Measurements from ENCODE around the gene UAP1L1.
"Not testable (repeated sequence)": the region's sequence is repeated elsewhere in the genome, so short reads cannot be mapped to it uniquely, and the experiment has no call there.

DNA sequence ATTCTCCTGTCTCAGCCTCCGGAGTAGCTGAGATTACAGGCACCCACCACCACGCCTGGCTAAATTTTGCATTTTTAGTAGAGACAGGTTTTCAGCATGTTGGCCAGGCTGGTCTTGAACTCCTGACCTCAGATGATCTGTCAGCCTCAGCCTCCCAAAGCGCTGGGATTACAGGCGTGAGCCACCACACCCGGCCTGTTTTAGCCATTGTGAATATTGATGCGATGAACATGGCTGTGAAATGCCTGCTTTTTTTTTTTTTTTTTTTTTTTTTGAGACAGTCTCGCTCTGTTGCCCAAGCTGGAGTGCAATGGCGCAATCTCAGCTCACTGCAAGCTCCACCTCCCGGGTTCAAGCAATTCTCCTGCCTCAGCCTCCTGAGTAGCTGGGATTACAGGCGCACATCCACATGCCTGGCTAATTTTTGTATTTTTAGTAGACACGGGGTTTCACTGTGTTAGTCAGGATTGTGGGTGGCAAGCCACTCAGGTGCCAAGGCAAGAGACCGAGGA lies 40.8 kb downstream of the UAP1L1 start:
- TF ChIP-seq POLR2A (IDR thresholded peaks at IDR 0.05; ENCODE audit: low read depth, low read length); TAF1 (IDR thresholded peaks at IDR 0.05; ENCODE audit: borderline replicate concordance, low read depth, low read length): not testable (repeated sequence)

All from GM12892 (cell line).